ENCODE measurements around the gene SALL1.

DNA sequence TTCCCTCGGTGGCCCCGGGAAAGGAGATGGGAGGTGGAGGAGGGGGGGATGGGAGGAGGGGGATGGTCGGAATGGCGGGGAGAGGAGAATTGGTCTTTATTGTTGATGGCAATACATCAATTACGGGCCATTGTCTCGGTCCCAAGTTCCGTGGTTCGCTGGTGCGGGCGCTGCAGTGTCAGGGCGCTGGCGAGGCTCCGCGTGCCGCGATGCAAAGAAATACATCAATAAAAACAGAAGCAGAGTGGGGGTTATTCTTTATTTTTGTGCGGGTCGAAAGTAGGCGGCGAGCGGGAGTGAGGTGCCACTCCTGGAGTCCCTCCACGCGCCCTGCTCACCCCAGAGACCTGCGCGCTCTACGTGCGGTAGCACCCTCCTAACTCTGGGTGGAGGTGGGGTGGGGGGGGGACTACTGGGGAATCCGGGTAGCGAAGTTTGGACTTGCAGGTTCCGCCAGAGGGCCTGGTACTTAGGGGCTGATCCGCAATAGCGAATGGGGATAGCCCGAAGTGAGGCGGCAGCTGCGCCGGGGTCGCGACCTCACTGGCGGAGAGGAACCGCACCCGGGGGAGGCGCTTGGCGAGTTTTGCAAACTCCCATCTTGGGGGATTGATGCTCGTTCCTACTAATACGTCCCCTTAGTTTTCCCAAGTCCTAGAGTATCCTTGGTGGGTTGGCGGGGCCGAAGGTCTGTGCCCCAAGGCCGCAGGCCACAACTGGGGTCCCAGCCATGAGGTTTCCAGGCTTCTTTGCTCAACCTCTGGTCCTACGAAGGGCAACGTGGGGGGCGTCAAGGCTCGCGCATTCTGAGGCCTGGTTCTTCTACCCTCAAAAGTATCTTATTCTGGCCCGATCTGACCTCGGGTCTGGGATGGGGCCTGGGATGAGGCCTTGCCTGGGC lies 3.5 kb upstream of the SALL1 start:
- TF ChIP-seq EZH2 (IDR thresholded peaks at IDR 0.05), result no peak
- TF ChIP-seq, protein P1, sequence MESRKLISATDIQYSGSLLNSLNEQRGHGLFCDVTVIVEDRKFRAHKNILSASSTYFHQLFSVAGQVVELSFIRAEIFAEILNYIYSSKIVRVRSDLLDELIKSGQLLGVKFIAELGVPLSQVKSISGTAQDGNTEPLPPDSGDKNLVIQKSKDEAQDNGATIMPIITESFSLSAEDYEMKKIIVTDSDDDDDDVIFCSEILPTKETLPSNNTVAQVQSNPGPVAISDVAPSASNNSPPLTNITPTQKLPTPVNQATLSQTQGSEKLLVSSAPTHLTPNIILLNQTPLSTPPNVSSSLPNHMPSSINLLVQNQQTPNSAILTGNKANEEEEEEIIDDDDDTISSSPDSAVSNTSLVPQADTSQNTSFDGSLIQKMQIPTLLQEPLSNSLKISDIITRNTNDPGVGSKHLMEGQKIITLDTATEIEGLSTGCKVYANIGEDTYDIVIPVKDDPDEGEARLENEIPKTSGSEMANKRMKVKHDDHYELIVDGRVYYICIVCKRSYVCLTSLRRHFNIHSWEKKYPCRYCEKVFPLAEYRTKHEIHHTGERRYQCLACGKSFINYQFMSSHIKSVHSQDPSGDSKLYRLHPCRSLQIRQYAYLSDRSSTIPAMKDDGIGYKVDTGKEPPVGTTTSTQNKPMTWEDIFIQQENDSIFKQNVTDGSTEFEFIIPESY (IDR thresholded peaks at IDR 0.05; ENCODE audit: extremely low read depth, insufficient replicate concordance, low read length), result no peak
- TF ChIP-seq, protein P2, sequence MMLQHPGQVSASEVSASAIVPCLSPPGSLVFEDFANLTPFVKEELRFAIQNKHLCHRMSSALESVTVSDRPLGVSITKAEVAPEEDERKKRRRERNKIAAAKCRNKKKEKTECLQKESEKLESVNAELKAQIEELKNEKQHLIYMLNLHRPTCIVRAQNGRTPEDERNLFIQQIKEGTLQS (IDR thresholded peaks at IDR 0.05), result no peak
- no peak for TF ChIP-seq EZH2phosphoT487 (IDR thresholded peaks at IDR 0.05; ENCODE audit: borderline replicate concordance)
- TF ChIP-seq EGR1 (IDR thresholded peaks at IDR 0.05; ENCODE audit: low read depth), result no peak
- TF ChIP-seq, protein P3, sequence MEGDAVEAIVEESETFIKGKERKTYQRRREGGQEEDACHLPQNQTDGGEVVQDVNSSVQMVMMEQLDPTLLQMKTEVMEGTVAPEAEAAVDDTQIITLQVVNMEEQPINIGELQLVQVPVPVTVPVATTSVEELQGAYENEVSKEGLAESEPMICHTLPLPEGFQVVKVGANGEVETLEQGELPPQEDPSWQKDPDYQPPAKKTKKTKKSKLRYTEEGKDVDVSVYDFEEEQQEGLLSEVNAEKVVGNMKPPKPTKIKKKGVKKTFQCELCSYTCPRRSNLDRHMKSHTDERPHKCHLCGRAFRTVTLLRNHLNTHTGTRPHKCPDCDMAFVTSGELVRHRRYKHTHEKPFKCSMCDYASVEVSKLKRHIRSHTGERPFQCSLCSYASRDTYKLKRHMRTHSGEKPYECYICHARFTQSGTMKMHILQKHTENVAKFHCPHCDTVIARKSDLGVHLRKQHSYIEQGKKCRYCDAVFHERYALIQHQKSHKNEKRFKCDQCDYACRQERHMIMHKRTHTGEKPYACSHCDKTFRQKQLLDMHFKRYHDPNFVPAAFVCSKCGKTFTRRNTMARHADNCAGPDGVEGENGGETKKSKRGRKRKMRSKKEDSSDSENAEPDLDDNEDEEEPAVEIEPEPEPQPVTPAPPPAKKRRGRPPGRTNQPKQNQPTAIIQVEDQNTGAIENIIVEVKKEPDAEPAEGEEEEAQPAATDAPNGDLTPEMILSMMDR (IDR thresholded peaks at IDR 0.05 in 2 of 3, conservative IDR thresholded peaks at IDR 0.05 in 1 of 3; ENCODE audit: borderline replicate concordance in 1 of 3, insufficient read depth in 1 of 3, low read depth in 2 of 3, low read length in 2 of 3), result no peak
- TF ChIP-seq POLR2AphosphoS5 (IDR thresholded peaks at IDR 0.05; ENCODE audit: low read depth, low read length), result no peak
- TF ChIP-seq CEBPB (IDR thresholded peaks at IDR 0.05; ENCODE audit: low read depth), result no peak
- TF ChIP-seq POLR2A (IDR thresholded peaks at IDR 0.05; ENCODE audit: borderline replicate concordance, extremely low read depth, insufficient read depth, insufficient read length), result no peak
- no peak for TF ChIP-seq CBX3 (IDR thresholded peaks at IDR 0.05; ENCODE audit: low read depth)
- TF ChIP-seq, protein P4, sequence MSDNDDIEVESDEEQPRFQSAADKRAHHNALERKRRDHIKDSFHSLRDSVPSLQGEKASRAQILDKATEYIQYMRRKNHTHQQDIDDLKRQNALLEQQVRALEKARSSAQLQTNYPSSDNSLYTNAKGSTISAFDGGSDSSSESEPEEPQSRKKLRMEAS (IDR thresholded peaks at IDR 0.05), result no peak
